ENCODE measurements around the gene HECW1.

Gene HECW1

GRCh38 chr7:43311694-43312093 lies 199.2 kb downstream of the HECW1 start:
- Histone ChIP-seq H3K36me3 (ENCODE audit: control insufficient read depth, insufficient read depth, low read length) (no peaks in the 10 kb centered on the region), H3K9me3 (ENCODE audit: control insufficient read depth, low read length) (no peaks in the 10 kb centered on the region), H3K27ac (ENCODE audit: insufficient read depth, low read depth, low read length, poor library complexity, severe bottlenecking) (no peak overlapping the region), H3K27me3 (ENCODE audit: control insufficient read depth, insufficient read depth, low read length, poor library complexity, severe bottlenecking) (no peaks in the 10 kb centered on the region), H3K4me1 (ENCODE audit: control insufficient read depth, insufficient read depth, low read length) (no peaks in the 10 kb centered on the region), H3K4me3 (ENCODE audit: insufficient read depth, low read depth, low read length) (no peak overlapping the region)
- 93 to 97% methylated on average over 22 of the region's 22 CpGs for WGBS, 2 experiments

GRCh38 chr7:43313628-43314378 lies 201.4 kb downstream of the HECW1 start:
- Histone ChIP-seq H3K9me3 (ENCODE audit: control insufficient read depth, low read length) (no peaks in the 10 kb centered on the region), H3K36me3 (ENCODE audit: control insufficient read depth, insufficient read depth, low read length) (no peaks in the 10 kb centered on the region), H3K4me3 (ENCODE audit: insufficient read depth, low read depth, low read length) (no peak overlapping the region), H3K27me3 (ENCODE audit: control insufficient read depth, insufficient read depth, low read length, poor library complexity, severe bottlenecking) (no peaks in the 10 kb centered on the region), H3K27ac (ENCODE audit: insufficient read depth, low read depth, low read length, poor library complexity, severe bottlenecking) (no peak overlapping the region), H3K4me1 (ENCODE audit: control insufficient read depth, insufficient read depth, low read length) (no peaks in the 10 kb centered on the region)
- 92 to 93% methylated on average over 8 to 9 of the region's 9 CpGs for WGBS, 2 experiments

GRCh38 chr7:43314379-43315158 lies 202.1 kb downstream of the HECW1 start:
- H3K9me3 ChIP-seq (ENCODE audit: control insufficient read depth, low read length) = no peaks in the 10 kb centered on the region
- no peak overlapping the region for H3K27ac ChIP-seq (ENCODE audit: insufficient read depth, low read depth, low read length, poor library complexity, severe bottlenecking)
- H3K4me3 ChIP-seq (ENCODE audit: insufficient read depth, low read depth, low read length) = no peak overlapping the region
- WGBS, 2 experiments = 86 to 91% methylated on average over 7 of the region's 7 CpGs
- H3K27me3 ChIP-seq (ENCODE audit: control insufficient read depth, insufficient read depth, low read length, poor library complexity, severe bottlenecking) = no peaks in the 10 kb centered on the region
- no peaks in the 10 kb centered on the region for H3K4me1 ChIP-seq (ENCODE audit: control insufficient read depth, insufficient read depth, low read length)
- H3K36me3 ChIP-seq (ENCODE audit: control insufficient read depth, insufficient read depth, low read length) = no peaks in the 10 kb centered on the region

- Histone ChIP-seq H3K4me3 (ENCODE audit: insufficient read depth, low read depth, low read length) (no peak overlapping the region), H3K27me3 (ENCODE audit: control insufficient read depth, insufficient read depth, low read length, poor library complexity, severe bottlenecking) (no peaks in the 10 kb centered on the region), H3K4me1 (ENCODE audit: control insufficient read depth, insufficient read depth, low read length) (no peaks in the 10 kb centered on the region), H3K36me3 (ENCODE audit: control insufficient read depth, insufficient read depth, low read length) (no peaks in the 10 kb centered on the region), H3K9me3 (ENCODE audit: control insufficient read depth, low read length) (no peaks in the 10 kb centered on the region), H3K27ac (ENCODE audit: insufficient read depth, low read depth, low read length, poor library complexity, severe bottlenecking) (no peak overlapping the region)
- 78 to 84% methylated on average over 6 of the region's 6 CpGs for WGBS, 2 experiments
These were observed 204.6 kb downstream of the HECW1 start for GRCh38 chr7:43317075-43317474.

- H3K9me3 ChIP-seq (ENCODE audit: control insufficient read depth, low read length) = no peaks in the 10 kb centered on the region
- H3K36me3 ChIP-seq (ENCODE audit: control insufficient read depth, insufficient read depth, low read length) = no peaks in the 10 kb centered on the region
- no peaks in the 10 kb centered on the region for H3K27me3 ChIP-seq (ENCODE audit: control insufficient read depth, insufficient read depth, low read length, poor library complexity, severe bottlenecking)
- WGBS, 2 experiments = 92 to 94% methylated on average over 3 of the region's 3 CpGs
- no peaks in the 10 kb centered on the region for H3K4me1 ChIP-seq (ENCODE audit: control insufficient read depth, insufficient read depth, low read length)
- no peak overlapping the region for H3K4me3 ChIP-seq (ENCODE audit: insufficient read depth, low read depth, low read length)
- no peak overlapping the region for H3K27ac ChIP-seq (ENCODE audit: insufficient read depth, low read depth, low read length, poor library complexity, severe bottlenecking)
These were observed 205.8 kb downstream of the HECW1 start for GRCh38 chr7:43318188-43318770.

GRCh38 chr7:43325595-43325994 lies 213.1 kb downstream of the HECW1 start:
- Histone ChIP-seq H3K27me3 (ENCODE audit: control insufficient read depth, insufficient read depth, low read length, poor library complexity, severe bottlenecking) (no peaks in the 10 kb centered on the region), H3K4me3 (ENCODE audit: insufficient read depth, low read depth, low read length) (no peak overlapping the region), H3K36me3 (ENCODE audit: control insufficient read depth, insufficient read depth, low read length) (no peaks in the 10 kb centered on the region), H3K4me1 (ENCODE audit: control insufficient read depth, insufficient read depth, low read length) (no peaks in the 10 kb centered on the region), H3K27ac (ENCODE audit: insufficient read depth, low read depth, low read length, poor library complexity, severe bottlenecking) (no peak overlapping the region), H3K9me3 (ENCODE audit: control insufficient read depth, low read length) (no peaks in the 10 kb centered on the region)
- 89 to 91% methylated on average over 14 of the region's 14 CpGs for WGBS, 2 experiments

GRCh38 chr7:43328336-43328735 lies 215.9 kb downstream of the HECW1 start:
- Histone ChIP-seq H3K4me3 (ENCODE audit: insufficient read depth, low read depth, low read length) (no peak overlapping the region), H3K36me3 (ENCODE audit: control insufficient read depth, insufficient read depth, low read length) (no peaks in the 10 kb centered on the region), H3K27me3 (ENCODE audit: control insufficient read depth, insufficient read depth, low read length, poor library complexity, severe bottlenecking) (no peaks in the 10 kb centered on the region), H3K27ac (ENCODE audit: insufficient read depth, low read depth, low read length, poor library complexity, severe bottlenecking) (no peak overlapping the region), H3K4me1 (ENCODE audit: control insufficient read depth, insufficient read depth, low read length) (no peaks in the 10 kb centered on the region), H3K9me3 (ENCODE audit: control insufficient read depth, low read length) (no peaks in the 10 kb centered on the region)
- 95 to 96% methylated on average over 9 of the region's 9 CpGs for WGBS, 2 experiments

GRCh38 chr7:43328785-43329380 lies 216.4 kb downstream of the HECW1 start:
- H3K4me1 ChIP-seq (ENCODE audit: control insufficient read depth, insufficient read depth, low read length) = no peaks in the 10 kb centered on the region
- no peak overlapping the region for H3K27ac ChIP-seq (ENCODE audit: insufficient read depth, low read depth, low read length, poor library complexity, severe bottlenecking)
- no peaks in the 10 kb centered on the region for H3K27me3 ChIP-seq (ENCODE audit: control insufficient read depth, insufficient read depth, low read length, poor library complexity, severe bottlenecking)
- no peak overlapping the region for H3K4me3 ChIP-seq (ENCODE audit: insufficient read depth, low read depth, low read length)
- no peaks in the 10 kb centered on the region for H3K9me3 ChIP-seq (ENCODE audit: control insufficient read depth, low read length)
- WGBS, 2 experiments = 91 to 92% methylated on average over 6 of the region's 6 CpGs
- no peaks in the 10 kb centered on the region for H3K36me3 ChIP-seq (ENCODE audit: control insufficient read depth, insufficient read depth, low read length)

GRCh38 chr7:43332193-43332796 lies 219.8 kb downstream of the HECW1 start:
- Histone ChIP-seq H3K9me3 (ENCODE audit: control insufficient read depth, low read length) (no peaks in the 10 kb centered on the region), H3K27me3 (ENCODE audit: control insufficient read depth, insufficient read depth, low read length, poor library complexity, severe bottlenecking) (no peaks in the 10 kb centered on the region), H3K27ac (ENCODE audit: insufficient read depth, low read depth, low read length, poor library complexity, severe bottlenecking) (no peak overlapping the region), H3K36me3 (ENCODE audit: control insufficient read depth, insufficient read depth, low read length) (no peaks in the 10 kb centered on the region), H3K4me3 (ENCODE audit: insufficient read depth, low read depth, low read length) (no peak overlapping the region), H3K4me1 (ENCODE audit: control insufficient read depth, insufficient read depth, low read length) (no peaks in the 10 kb centered on the region)
- WGBS, 2 experiments = 94 to 95% methylated on average over 8 of the region's 8 CpGs

- Histone ChIP-seq H3K27ac (ENCODE audit: insufficient read depth, low read depth, low read length, poor library complexity, severe bottlenecking) (no peak overlapping the region), H3K9me3 (ENCODE audit: control insufficient read depth, low read length) (no peaks in the 10 kb centered on the region), H3K27me3 (ENCODE audit: control insufficient read depth, insufficient read depth, low read length, poor library complexity, severe bottlenecking) (no peaks in the 10 kb centered on the region), H3K4me3 (ENCODE audit: insufficient read depth, low read depth, low read length) (no peak overlapping the region), H3K4me1 (ENCODE audit: control insufficient read depth, insufficient read depth, low read length) (no peaks in the 10 kb centered on the region), H3K36me3 (ENCODE audit: control insufficient read depth, insufficient read depth, low read length) (no peaks in the 10 kb centered on the region)
These were observed 224.7 kb downstream of the HECW1 start for GRCh38 chr7:43337191-43337590.

Measured in ectodermal cell (in vitro differentiated cells).